ENCODE results near the gene ROR2.

ROR2 gene

GRCh38 chr9:91884696-91885687 lies 65.0 kb downstream of the ROR2 start:
- in situ Hi-C loops (cut with HindIII; ENCODE audit: low sequenced_read_pairs) = no loop called here

- in situ Hi-C loops (cut with HindIII; ENCODE audit: low sequenced_read_pairs) = no loop called here
Measured at GRCh38 chr9:91884153-91884552, 65.9 kb downstream of the ROR2 start.

- in situ Hi-C loops (cut with HindIII; ENCODE audit: low sequenced_read_pairs) = no loop called here
Measured at GRCh38 chr9:91883503-91883902, 66.5 kb downstream of the ROR2 start.

- in situ Hi-C loops (cut with HindIII; ENCODE audit: low sequenced_read_pairs) = no loop called here
Measured at GRCh38 chr9:91882627-91883026, 67.4 kb downstream of the ROR2 start.

- in situ Hi-C loops (cut with HindIII; ENCODE audit: low sequenced_read_pairs) = no loop called here
Measured at GRCh38 chr9:91880378-91880972, 69.6 kb downstream of the ROR2 start.

GRCh38 chr9:91879231-91879630 lies 70.8 kb downstream of the ROR2 start:
- in situ Hi-C loops (cut with HindIII; ENCODE audit: low sequenced_read_pairs) = no loop called here

DNA sequence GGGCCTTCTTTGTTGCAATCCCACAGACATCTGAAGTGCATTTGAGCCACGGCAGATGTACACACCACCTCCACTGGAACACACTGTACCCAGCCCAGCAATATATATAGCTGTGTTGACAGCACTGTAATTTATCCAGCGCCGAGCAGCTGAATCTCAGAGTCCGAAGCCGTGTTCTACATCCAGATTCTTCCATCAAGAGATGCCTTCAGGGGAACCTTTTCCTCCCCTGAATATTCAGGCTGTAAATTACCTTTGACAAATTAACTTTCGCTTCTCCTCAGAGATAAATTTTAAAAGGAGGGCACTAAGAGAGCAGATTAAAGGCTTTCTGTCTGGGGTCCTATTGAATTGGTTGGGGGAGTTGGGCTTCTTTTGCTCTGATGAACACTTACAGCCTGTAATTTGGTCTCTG lies 76.4 kb downstream of the ROR2 start:
- in situ Hi-C loops (cut with HindIII; ENCODE audit: low sequenced_read_pairs) = no loop called here

DNA sequence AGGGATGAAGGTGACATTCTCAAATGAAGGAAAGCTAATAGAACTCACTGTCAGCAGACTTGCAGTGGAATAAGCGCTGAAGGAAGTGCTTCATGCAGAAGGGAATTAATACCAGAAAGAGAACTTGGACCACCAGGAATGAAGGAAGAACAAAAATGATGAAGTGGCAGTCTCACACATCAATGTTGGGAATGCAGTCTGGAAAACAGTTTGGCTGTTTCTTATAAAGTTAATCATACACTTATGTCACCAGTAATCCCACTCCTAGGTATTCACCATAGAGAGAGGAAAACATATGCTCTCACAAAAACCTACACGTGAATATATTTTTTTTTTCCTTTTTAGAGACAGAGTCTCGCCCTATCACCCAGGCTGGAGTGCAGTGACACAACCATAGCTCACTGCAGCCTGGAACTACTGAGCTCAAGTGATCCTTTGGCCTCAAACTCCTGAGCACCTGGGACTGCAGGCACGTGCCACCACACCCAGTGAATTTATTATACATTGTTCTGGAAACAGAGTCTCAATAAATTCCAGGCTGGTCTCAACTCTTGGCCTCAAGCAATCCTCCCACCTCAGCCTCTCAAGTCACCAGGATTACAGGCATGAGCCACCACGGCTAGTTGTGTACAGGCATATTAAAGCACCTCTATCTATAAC lies 81.2 kb downstream of the ROR2 start:
- in situ Hi-C loops (cut with HindIII; ENCODE audit: low sequenced_read_pairs) = no loop called here

GRCh38 chr9:91867740-91868139 lies 82.3 kb downstream of the ROR2 start:
- in situ Hi-C loops (cut with HindIII; ENCODE audit: low sequenced_read_pairs) = no loop called here

- in situ Hi-C loops (cut with HindIII; ENCODE audit: low sequenced_read_pairs) = no loop called here
Measured at GRCh38 chr9:91865041-91865440, 85.0 kb downstream of the ROR2 start.

DNA sequence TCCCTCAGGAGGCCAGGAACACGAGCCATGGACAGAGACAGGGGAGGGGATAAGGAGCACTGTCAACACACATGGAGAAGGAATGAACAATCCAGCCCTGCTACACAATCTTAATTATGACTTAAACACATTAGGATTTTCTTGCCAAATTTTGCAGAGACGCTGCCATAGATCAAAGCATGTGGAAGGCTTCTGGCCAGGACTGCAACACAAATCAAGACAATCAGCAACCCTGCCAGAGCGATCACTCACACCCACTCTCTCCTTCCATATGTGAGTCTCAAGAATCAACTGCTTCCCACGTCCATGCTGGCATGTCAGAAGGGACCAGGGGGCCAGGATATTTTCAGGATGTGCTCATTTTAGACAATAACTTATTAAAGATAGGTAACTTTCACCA lies 85.6 kb downstream of the ROR2 start:
- in situ Hi-C loops (cut with HindIII; ENCODE audit: low sequenced_read_pairs) = no loop called here

DNA sequence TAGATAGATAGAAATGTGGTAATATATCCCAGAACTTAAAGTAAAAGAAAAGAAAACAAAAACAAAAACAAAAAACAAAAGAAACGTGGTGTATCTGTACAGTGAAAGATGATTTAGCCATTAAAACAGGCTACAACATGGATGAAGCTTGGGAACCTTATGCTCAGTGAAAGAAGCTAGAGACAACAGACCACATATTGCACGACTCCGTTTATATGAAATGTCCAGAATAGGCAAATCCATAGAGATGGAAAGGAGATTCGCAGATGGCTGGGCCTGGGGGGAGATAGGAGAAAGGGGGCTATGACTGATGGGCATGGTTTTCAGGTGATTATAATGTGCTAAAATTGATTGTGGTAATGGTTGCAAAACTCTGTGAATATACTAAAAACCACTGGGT lies 86.6 kb downstream of the ROR2 start:
- in situ Hi-C loops (cut with HindIII; ENCODE audit: low sequenced_read_pairs) = no loop called here

DNA sequence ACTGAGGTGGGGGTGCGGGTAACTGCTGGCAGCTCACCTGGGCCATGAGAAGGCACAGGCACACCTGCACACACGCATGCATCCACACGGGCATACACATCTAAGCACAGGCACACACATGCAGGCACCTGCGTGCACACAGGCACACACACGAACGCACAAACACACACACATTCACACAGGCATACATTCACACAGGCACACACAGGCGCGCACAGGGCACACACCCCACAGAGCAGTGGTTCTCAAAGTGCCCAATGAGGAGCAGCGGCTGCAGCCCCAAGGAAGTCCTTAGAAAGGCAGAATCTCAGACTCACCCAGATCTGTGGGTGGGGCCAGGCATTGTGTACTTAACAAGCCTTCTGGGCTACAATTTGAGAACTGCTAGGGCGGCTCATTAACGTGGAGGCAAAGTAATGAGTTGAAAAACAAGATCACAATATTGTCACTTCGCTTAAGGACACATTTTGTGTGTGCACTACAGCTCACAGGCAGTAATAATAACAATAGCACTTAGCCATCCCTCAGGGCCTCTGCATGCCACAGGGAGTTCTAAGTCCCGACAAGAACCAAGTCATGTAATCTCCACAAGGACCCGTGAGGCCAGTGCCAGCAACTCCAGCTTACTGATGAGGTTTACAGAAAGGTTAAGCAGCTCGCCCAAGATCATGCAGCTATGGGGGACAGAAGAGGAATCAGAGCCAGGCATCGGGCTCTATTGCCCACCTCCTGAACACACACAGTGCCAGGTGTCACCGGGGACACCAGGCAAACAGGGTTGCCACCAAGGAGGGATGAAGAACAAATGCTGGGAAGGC lies 91.6 kb downstream of the ROR2 start:
- in situ Hi-C loops (cut with HindIII; ENCODE audit: low sequenced_read_pairs) = no loop called here

- in situ Hi-C loops (cut with HindIII; ENCODE audit: low sequenced_read_pairs) = no loop called here
Measured at GRCh38 chr9:91857291-91858212, 92.5 kb downstream of the ROR2 start.

GRCh38 chr9:91856419-91856818 lies 93.6 kb downstream of the ROR2 start:
- in situ Hi-C loops (cut with HindIII; ENCODE audit: low sequenced_read_pairs) = no loop called here

- in situ Hi-C loops (cut with HindIII; ENCODE audit: low sequenced_read_pairs) = no loop called here
Measured at GRCh38 chr9:91855196-91855595, 94.8 kb downstream of the ROR2 start.

DNA sequence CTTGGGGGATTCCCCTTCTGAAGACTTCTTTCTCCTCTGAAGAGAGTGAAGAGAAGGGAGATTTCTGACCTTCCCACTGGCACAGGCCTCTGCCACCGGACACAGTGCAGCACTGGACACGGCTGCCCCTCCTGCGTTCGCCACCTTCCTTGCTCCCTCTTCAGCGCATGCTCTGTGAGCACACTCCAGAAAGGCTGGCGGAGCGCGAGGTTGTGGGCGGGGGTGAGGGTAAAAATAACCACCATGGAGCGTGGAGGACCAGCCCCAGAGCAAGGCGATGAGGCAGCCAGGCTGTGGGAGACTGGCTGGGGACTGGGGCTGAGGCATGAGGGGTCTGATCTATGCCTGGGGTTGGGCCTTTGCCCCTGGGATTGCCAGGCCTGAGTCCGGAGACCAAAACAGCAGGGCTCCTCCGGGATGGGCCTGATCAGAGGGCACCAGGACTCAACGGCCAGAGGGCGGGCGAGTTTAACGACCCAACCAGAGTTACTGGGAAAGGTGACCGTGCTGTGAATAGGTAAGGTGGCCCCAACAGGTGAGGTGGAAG lies 97.2 kb downstream of the ROR2 start:
- in situ Hi-C loops (cut with HindIII; ENCODE audit: low sequenced_read_pairs) = no loop called here

DNA sequence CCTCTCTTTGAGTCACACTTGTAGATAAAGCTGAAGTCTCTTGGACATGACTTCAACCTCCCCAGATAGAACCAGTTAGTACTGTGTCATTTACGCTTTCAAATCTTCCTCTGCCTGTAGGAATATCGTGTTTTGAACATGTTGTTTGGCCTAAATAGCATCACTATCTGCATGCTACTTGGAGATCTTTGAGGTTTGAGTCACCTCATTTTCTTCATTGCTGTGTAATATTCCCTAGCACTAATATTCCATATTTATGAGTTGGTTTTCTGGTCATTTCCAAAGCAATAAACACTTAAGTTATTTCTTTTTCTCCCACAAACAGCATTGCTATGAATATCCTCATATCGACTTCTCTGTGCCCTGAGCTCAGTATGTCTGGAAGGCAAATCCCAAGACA lies 100.3 kb downstream of the ROR2 start:
- in situ Hi-C loops (cut with HindIII; ENCODE audit: low sequenced_read_pairs) = loop anchor here (10.0 kb wide), 1 partner anchor 65 kb away; no protein-coding TSS in a partner anchor

- in situ Hi-C loops (cut with HindIII; ENCODE audit: low sequenced_read_pairs) = loop anchor here (10.0 kb wide), 1 partner anchor 67 kb away; no protein-coding TSS in a partner anchor
Measured at GRCh38 chr9:91848146-91848545, 101.9 kb downstream of the ROR2 start.

Measured in endothelial cell of hepatic sinusoid (primary cell).